PFSK-1 (cell line): Measurements from ENCODE around the gene ESYT2.

Source experiments
- FOXP2 ChIP-seq: optimal IDR thresholded peaks from 2 replicates; pipeline ENCODE3; 2011; ENCODE audit warnings: borderline replicate concordance, control low read depth, inconsistent platforms; ENCODE audit not compliant: insufficient read depth; ENCODE audit errors: extremely low read length, extremely low read depth
- POLR2AphosphoS5 ChIP-seq: IDR thresholded peaks from 2 replicates; pipeline ENCODE4 v1.6.1; 2012; ENCODE audit warnings: low read depth, mild to moderate bottlenecking, control low read depth, low read length, moderate library complexity
- SIN3A ChIP-seq: IDR thresholded peaks from 2 replicates; pipeline ENCODE4 v1.6.1; 2012; ENCODE audit warnings: mild to moderate bottlenecking, low read length, moderate library complexity, borderline replicate concordance; ENCODE audit not compliant: insufficient read depth
- TAF1 ChIP-seq: IDR thresholded peaks from 2 replicates; pipeline ENCODE4 v1.6.1; 2012; ENCODE audit warnings: low read length, control low read depth, borderline replicate concordance; ENCODE audit not compliant: insufficient read depth
- TF ChIP-seq, protein P1 (sequence below), 2 experiments: IDR thresholded peaks; 2 replicates each; pipeline versions ENCODE4 v1.6.1 to v1.8.0; 2011 to 2012; ENCODE audit warnings: low read depth in 2 of 2, low read length in 2 of 2, control low read depth in 1 of 2, inconsistent platforms in 1 of 2, mild to moderate bottlenecking in 1 of 2, moderate library complexity in 1 of 2; ENCODE audit not compliant: insufficient read depth in 1 of 2

ESYT2 gene

DNA sequence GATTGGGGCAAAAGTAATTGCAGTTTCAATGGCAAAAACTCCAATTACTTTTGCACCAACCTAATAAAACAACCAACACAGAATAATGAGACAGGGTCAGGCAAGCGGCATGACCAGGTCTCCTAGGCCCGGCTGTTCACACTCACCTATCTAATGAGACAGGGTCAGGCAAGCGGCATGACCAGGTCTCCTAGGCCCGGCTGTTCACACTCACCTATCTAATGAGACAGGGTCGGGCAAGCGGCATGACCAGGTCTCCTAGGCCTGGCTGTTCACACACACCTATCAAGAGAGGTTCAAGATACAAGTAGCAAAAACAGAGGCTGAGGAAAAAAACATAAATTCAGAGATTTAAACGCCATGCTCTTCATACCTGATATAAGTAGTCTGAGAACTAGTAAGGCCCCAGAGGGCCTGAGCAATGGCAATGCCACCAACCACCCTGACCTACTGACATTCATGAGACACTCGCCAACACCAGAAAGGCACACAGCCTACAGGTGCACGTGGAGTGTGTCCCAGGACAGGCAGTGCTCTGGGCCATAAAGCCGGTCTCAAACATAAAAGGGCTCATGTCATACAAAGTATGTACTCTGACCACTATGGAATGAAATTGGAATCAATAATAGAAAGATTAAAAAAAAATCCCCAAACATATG is 84.1 kb downstream of the ESYT2 start:
- no peak for TF ChIP-seq FOXP2
- TF ChIP-seq SIN3A, result no peak
- no peak for TF ChIP-seq POLR2AphosphoS5
- TF ChIP-seq, protein P1, sequence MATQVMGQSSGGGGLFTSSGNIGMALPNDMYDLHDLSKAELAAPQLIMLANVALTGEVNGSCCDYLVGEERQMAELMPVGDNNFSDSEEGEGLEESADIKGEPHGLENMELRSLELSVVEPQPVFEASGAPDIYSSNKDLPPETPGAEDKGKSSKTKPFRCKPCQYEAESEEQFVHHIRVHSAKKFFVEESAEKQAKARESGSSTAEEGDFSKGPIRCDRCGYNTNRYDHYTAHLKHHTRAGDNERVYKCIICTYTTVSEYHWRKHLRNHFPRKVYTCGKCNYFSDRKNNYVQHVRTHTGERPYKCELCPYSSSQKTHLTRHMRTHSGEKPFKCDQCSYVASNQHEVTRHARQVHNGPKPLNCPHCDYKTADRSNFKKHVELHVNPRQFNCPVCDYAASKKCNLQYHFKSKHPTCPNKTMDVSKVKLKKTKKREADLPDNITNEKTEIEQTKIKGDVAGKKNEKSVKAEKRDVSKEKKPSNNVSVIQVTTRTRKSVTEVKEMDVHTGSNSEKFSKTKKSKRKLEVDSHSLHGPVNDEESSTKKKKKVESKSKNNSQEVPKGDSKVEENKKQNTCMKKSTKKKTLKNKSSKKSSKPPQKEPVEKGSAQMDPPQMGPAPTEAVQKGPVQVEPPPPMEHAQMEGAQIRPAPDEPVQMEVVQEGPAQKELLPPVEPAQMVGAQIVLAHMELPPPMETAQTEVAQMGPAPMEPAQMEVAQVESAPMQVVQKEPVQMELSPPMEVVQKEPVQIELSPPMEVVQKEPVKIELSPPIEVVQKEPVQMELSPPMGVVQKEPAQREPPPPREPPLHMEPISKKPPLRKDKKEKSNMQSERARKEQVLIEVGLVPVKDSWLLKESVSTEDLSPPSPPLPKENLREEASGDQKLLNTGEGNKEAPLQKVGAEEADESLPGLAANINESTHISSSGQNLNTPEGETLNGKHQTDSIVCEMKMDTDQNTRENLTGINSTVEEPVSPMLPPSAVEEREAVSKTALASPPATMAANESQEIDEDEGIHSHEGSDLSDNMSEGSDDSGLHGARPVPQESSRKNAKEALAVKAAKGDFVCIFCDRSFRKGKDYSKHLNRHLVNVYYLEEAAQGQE (IDR thresholded peaks at IDR 0.05; ENCODE audit: insufficient read depth in 1 of 2, low read depth in 2 of 2, low read length in 2 of 2), result no peak

DNA sequence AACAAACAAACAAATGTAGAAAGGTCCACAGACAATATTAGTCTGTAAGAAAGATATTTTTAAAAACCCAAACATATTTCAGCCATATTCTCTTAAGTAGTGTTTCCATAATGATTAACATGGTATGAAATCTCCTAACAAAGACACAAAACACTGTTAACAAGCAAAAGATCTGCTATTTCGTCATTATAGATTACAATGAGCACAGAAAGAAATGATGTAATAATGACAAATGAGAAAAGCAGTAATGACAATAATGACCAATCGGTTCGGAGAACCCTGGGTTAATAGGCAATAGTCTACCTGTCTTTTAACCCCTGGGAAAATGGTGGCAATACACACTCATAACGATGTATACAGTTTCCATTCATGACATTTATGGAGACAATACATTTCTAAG is 85.2 kb downstream of the ESYT2 start:
- TF ChIP-seq, protein P1 (IDR thresholded peaks at IDR 0.05; ENCODE audit: insufficient read depth in 1 of 2, low read depth in 2 of 2, low read length in 2 of 2), result no peak
- TF ChIP-seq SIN3A (no peak), POLR2AphosphoS5 (no peak), TAF1 (no peak), FOXP2 (no peak)

DNA sequence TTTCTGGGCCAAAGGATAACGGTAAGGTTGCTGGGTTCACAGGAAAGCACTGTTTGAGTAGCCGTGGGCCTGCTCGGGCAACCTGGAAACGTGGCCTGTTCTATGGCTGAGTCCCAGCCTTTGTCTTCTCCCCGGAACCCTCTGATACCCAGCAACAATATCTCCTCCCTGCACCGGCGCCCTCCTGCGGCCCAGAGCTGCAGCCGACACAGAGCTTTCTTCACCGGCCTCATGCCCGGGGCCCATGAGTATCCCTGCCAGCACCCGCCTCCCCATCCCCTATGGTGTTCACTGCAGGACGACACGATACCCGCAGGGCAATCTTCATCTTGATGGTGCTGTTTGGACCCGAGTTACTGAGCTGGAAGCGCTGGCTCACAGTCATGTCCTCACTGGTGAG is 86.1 kb downstream of the ESYT2 start:
- TF ChIP-seq POLR2AphosphoS5 (no peak), FOXP2 (no peak), SIN3A (no peak), TAF1 (no peak)
- TF ChIP-seq, protein P1 (IDR thresholded peaks at IDR 0.05; ENCODE audit: insufficient read depth in 1 of 2, low read depth in 2 of 2, low read length in 2 of 2), result no peak

DNA sequence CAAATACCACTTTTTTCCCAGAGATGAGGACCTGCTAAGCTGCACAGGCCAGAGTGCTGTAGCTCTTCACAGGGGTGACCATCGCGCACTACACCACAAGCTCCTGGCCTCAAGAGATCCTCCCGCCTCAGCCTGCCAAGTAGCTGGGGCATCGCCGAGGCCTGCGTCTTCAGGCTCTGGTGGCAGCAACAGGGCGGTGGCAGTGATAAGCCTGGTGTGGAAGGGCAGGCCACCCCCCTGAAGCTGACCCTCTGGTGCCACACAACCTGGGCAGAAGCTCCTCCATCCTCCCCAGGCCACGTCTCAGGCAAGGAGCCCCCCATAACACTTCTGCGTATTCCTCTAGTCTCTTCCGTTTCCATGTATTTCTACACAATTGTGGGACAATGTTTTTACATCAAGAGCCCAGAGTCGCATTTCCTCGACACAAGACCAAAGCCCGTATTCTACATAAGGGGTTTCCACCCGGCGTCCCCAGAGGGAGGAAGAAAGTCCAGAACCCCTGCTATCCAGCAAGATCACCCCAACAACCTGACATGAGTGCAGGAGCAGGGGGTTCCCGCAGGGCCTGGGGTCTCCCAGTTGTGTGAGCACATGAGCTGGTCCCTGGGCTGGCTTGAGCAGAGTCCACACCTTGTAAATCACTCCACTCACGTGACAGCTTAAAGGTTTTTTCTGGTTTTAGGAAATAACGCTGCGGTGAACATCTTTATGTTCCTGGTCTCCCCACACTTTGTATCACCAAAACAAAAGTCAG is 87.1 kb downstream of the ESYT2 start:
- TF ChIP-seq, protein P1 (IDR thresholded peaks at IDR 0.05; ENCODE audit: insufficient read depth in 1 of 2, low read depth in 2 of 2, low read length in 2 of 2), result no peak
